NCI-H1694 treated with DMSO at 0.1 percent for 48 hours (cell line): Measurements from ENCODE around the gene RNF217.
"Not testable (repeated sequence)": the region's sequence is repeated elsewhere in the genome, so short reads cannot be mapped to it uniquely, and the experiment has no call there.

Source experiments
- DNase-seq: peaks from one replicate; lab custom pipeline; 2025; lab: John Stamatoyannopoulos, UW

Gene RNF217

GRCh38 chr6:124962639-124963415 is 590 bp downstream of the RNF217 start:
- no peak for DNase-seq

GRCh38 chr6:124963416-124963785 is 1.2 kb downstream of the RNF217 start:
- no peak for DNase-seq

GRCh38 chr6:124963831-124964763 is 1.9 kb downstream of the RNF217 start:
- no peak for DNase-seq

GRCh38 chr6:124964764-124965105 is 2.5 kb downstream of the RNF217 start:
- no peak for DNase-seq

GRCh38 chr6:124965424-124965850 is 3.2 kb downstream of the RNF217 start:
- not testable (repeated sequence) for DNase-seq

- no peak for DNase-seq
These were observed 5.2 kb downstream of the RNF217 start for GRCh38 chr6:124967444-124967843.

GRCh38 chr6:124968401-124968800 is 6.2 kb downstream of the RNF217 start:
- DNase-seq, result no peak

- no peak for DNase-seq
These were observed 8.0 kb downstream of the RNF217 start for GRCh38 chr6:124970243-124970642.

GRCh38 chr6:124970763-124971162 is 8.5 kb downstream of the RNF217 start:
- DNase-seq, result no peak

GRCh38 chr6:124973780-124974179 is 11.5 kb downstream of the RNF217 start:
- no peak for DNase-seq

- DNase-seq, result no peak
These were observed 12.6 kb downstream of the RNF217 start for GRCh38 chr6:124974771-124975377.

GRCh38 chr6:124977067-124977908 is 15.1 kb downstream of the RNF217 start:
- DNase-seq, result no peak

GRCh38 chr6:124978451-124979293 is 16.4 kb downstream of the RNF217 start:
- no peak for DNase-seq

GRCh38 chr6:124979294-124979678 is 17.0 kb downstream of the RNF217 start:
- DNase-seq, result no peak

GRCh38 chr6:124982669-124983068 is 20.4 kb downstream of the RNF217 start:
- DNase-seq, result no peak

GRCh38 chr6:124983383-124984083 is 21.3 kb downstream of the RNF217 start:
- DNase-seq, result no peak

GRCh38 chr6:124984668-124985338 is 22.6 kb downstream of the RNF217 start:
- DNase-seq, result no peak

GRCh38 chr6:124986164-124986563 is 23.9 kb downstream of the RNF217 start:
- no peak for DNase-seq

GRCh38 chr6:124987291-124987690 is 25.1 kb downstream of the RNF217 start:
- DNase-seq, result no peak
